PC-9 (cell line): Measurements from ENCODE around the gene MAGI1. TPM values are rescaled to one million over a fixed set of nuclear protein-coding genes. Genes with fewer than 3 reads are reported as not detected.

Source experiments
- BruUV-seq: library from RNA; stranded (reverse); fragments of 400-500 nt; replicated peaks from 2 replicates; lab custom pipeline; 2021; lab: Mats Ljungman, UMichigan
- CTCF ChIA-PET: fragments of 300-600 bp; sonication (Branson Sonifier 250); formaldehyde crosslinking; loops from one replicate; lab custom pipeline; 2022; ENCODE audit warnings: antibody characterized with exemption; lab: Charles Lee
- POLR2A ChIA-PET: fragments of 300-600 bp; sonication (Branson Sonifier 250); formaldehyde crosslinking; loops from one replicate; lab custom pipeline; 2022; ENCODE audit warnings: antibody characterized with exemption; ENCODE audit not compliant: unreplicated experiment; lab: Charles Lee
- DNase-seq, 2 experiments: peaks; one replicate each; pipeline versions ENCODE4 v3.0.0 to v3.0.0-alpha.2; 2015 to 2022; ENCODE audit warnings: mixed read lengths in 1 of 2
- H2AFZ ChIP-seq: fragments of 200-600 bp; sonication (generic); 2 replicates; pipeline ENCODE4 v1.8.1; 2017; ENCODE audit warnings: antibody characterized with exemption
- H3F3A ChIP-seq: fragments of 200-600 bp; sonication (generic); 2 replicates; pipeline ENCODE4 v1.8.1; 2017; ENCODE audit warnings: antibody characterized with exemption, mild to moderate bottlenecking, low read depth; ENCODE audit not compliant: insufficient read depth
- H3K27ac ChIP-seq: fragments of 200-600 bp; sonication (generic); 2 replicates; pipeline ENCODE4 v1.6.1; 2016; ENCODE audit warnings: mixed run types
- H3K27me3 ChIP-seq: fragments of 200-600 bp; sonication (generic); 2 replicates; pipeline ENCODE4 v1.6.1; 2016; ENCODE audit warnings: low read depth, mixed run types; ENCODE audit not compliant: insufficient read depth
- H3K36me3 ChIP-seq: fragments of 200-600 bp; sonication (generic); 2 replicates; pipeline ENCODE4 v1.6.1; 2016; ENCODE audit warnings: low read depth, mixed run types
- H3K4me1 ChIP-seq: fragments of 200-600 bp; sonication (generic); replicated peaks from 2 replicates; pipeline ENCODE4 v1.6.1; 2016; ENCODE audit warnings: mixed run types; ENCODE audit not compliant: insufficient read depth
- H3K4me2 ChIP-seq: fragments of 200-600 bp; sonication (generic); 2 replicates; pipeline ENCODE4 v1.6.1; 2017; ENCODE audit warnings: mixed run types
- H3K4me3 ChIP-seq: fragments of 200-600 bp; sonication (generic); 2 replicates; pipeline ENCODE4 v1.6.1; 2016; ENCODE audit warnings: mixed run types
- H3K79me2 ChIP-seq: fragments of 200-600 bp; sonication (generic); 2 replicates; pipeline ENCODE4 v1.6.1; 2017; ENCODE audit warnings: low read depth, mixed run types
- H3K9me2 ChIP-seq: fragments of 200-600 bp; sonication (generic); 2 replicates; pipeline ENCODE4 v1.8.1; 2017; ENCODE audit warnings: mild to moderate bottlenecking; ENCODE audit not compliant: insufficient read depth
- H3K9me3 ChIP-seq: fragments of 200-600 bp; sonication (generic); 2 replicates; pipeline ENCODE4 v1.8.1; 2016; ENCODE audit warnings: low read depth; ENCODE audit not compliant: insufficient read depth
- H4K20me1 ChIP-seq: fragments of 200-600 bp; sonication (generic); 2 replicates; pipeline ENCODE4 v1.8.1; 2017; ENCODE audit not compliant: insufficient read depth
- EZH2 ChIP-seq: fragments of 200-600 bp; sonication (generic); IDR thresholded peaks from 2 replicates; pipeline ENCODE4 v1.8.0; 2017; ENCODE audit warnings: antibody characterized with exemption, low read depth
- intact Hi-C: fragments of 100-400 bp; cut with micrococcal nuclease; formaldehyde crosslinking; loops from one replicate; pipeline ENCODE4 v1.10.0; 2022; ENCODE audit not compliant: unreplicated experiment
- total RNA-seq: library from RNA; stranded (reverse); gene quantifications from 2 replicates; pipeline ENCODE4 v1.2.3, GENCODE V29; 2021
- TF ChIP-seq, protein P1 (sequence below): fragments of 200-600 bp; sonication (generic); conservative IDR thresholded peaks from 2 replicates; pipeline ENCODE4 v1.6.1; 2017; ENCODE audit warnings: mixed run types, antibody characterized with exemption, mild to moderate bottlenecking, moderate library complexity

MAGI1 gene
- total RNA-seq, 1 experiment from 2014 or later = 23.3 TPM

DNA sequence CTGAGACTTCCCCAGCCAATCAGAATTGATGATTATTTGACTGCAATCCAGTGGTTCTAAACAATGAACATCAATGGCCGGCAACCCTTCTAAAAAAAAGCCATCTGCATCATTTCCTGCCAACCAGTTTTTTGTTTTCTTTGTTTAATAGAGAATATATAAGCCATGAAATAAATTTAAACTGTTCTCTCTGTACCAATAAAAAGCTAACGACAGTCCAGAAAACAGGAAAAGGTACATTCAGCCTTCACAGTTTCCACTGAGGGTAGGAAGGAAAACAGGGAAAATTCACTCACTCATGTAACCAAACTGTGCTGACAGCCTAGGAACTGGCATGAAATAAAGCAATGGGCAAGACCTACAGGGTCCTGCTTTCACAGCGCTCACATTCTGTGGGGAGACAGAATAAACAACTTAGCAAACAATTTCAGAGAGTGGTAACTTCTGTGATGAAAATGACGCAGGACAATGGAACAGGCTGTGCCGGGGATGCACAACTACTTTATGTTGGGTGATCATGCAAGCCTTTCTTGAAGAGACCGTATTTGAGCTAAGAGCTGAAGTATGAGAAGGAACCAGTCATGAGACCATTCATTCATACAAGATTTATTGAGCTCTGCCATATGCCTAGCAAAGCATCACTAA, 630.1 kb downstream of the MAGI1 start:
- Histone ChIP-seq H3K9me3 (no peaks in the 10 kb centered on the region), H3K36me3 (no peaks in the 10 kb centered on the region), H3K27me3 (no peaks in the 10 kb centered on the region), H3K9me2 (no peaks in the 10 kb centered on the region), H2AFZ (no peak overlapping the region), H4K20me1 (no peaks in the 10 kb centered on the region), H3K27ac (no peak overlapping the region), H3K79me2 (no peaks in the 10 kb centered on the region), H3F3A (no peaks in the 10 kb centered on the region), H3K4me1 (no peaks in the 10 kb centered on the region), H3K4me3 (no peak overlapping the region), H3K4me2 (no peak overlapping the region)
- intact Hi-C loops = no loop called here
- no TSS peak for BruUV-seq
- POLR2A ChIA-PET = interaction anchor here (0.6 kb wide), 1 partner anchor 885 kb away, joined by 6 read pairs; no protein-coding TSS in a partner anchor
- TF ChIP-seq, protein P1, sequence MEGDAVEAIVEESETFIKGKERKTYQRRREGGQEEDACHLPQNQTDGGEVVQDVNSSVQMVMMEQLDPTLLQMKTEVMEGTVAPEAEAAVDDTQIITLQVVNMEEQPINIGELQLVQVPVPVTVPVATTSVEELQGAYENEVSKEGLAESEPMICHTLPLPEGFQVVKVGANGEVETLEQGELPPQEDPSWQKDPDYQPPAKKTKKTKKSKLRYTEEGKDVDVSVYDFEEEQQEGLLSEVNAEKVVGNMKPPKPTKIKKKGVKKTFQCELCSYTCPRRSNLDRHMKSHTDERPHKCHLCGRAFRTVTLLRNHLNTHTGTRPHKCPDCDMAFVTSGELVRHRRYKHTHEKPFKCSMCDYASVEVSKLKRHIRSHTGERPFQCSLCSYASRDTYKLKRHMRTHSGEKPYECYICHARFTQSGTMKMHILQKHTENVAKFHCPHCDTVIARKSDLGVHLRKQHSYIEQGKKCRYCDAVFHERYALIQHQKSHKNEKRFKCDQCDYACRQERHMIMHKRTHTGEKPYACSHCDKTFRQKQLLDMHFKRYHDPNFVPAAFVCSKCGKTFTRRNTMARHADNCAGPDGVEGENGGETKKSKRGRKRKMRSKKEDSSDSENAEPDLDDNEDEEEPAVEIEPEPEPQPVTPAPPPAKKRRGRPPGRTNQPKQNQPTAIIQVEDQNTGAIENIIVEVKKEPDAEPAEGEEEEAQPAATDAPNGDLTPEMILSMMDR = no peak
- TF ChIP-seq EZH2 = no peak
- no peak for DNase-seq
- CTCF ChIA-PET = no interaction called here

DNA sequence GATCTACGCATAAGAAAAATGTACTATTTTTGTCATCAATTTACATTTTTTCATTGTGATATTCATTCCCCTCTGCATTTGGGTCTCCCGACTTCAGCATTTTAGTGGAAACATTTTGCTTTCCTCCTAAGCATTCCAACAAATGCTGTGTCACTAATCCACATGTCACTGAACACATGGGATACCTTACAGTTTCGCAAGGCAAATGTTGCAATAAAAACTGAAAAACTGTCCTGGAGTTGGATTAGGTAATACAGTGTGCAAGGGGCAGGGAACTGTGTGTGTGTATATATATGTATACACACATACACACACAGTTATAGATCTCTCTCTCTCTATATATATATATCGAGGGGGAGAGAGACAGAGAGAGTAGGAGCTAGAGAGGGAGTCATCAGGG, 632.2 kb downstream of the MAGI1 start:
- intact Hi-C loops = no loop called here
- DNase-seq = no peak
- no TSS peak for BruUV-seq
- no peak overlapping the region for H3K4me3 ChIP-seq
- TF ChIP-seq, protein P1 = no peak
- no peak for TF ChIP-seq EZH2
- no peaks in the 10 kb centered on the region for H3K9me2 ChIP-seq
- POLR2A ChIA-PET = no interaction called here
- no peak overlapping the region for H3K4me2 ChIP-seq
- no peaks in the 10 kb centered on the region for H3K4me1 ChIP-seq
- no peaks in the 10 kb centered on the region for H3K27me3 ChIP-seq
- no peaks in the 10 kb centered on the region for H3K36me3 ChIP-seq
- CTCF ChIA-PET = no interaction called here
- no peak overlapping the region for H2AFZ ChIP-seq
- no peaks in the 10 kb centered on the region for H3F3A ChIP-seq
- H3K27ac ChIP-seq = no peak overlapping the region
- no peaks in the 10 kb centered on the region for H3K9me3 ChIP-seq
- no peaks in the 10 kb centered on the region for H3K79me2 ChIP-seq
- H4K20me1 ChIP-seq = no peaks in the 10 kb centered on the region

DNA sequence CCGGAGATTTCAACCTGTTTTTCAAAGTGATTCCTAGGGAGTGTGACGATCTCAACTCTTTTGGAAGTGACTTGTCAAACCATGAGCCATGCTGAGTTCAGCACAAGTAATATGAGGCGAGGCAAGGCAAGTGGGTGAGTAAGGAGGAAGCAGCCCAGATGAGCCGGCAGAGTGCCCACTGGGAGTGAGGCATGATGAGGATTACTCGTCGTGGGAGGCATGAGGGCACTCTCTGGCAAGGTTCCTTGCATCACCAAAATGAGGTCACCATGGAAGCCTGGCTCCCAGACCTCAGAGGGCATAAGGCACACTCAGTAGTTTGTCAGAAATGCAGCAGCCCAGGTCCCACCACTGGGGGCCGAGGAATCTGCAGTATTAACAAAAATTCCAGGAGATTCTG, 636.1 kb downstream of the MAGI1 start:
- BruUV-seq = no TSS peak
- H2AFZ ChIP-seq = no peak overlapping the region
- CTCF ChIA-PET = no interaction called here

More for the DNA sequence above, 636.1 kb downstream of the MAGI1 start:
- no peaks in the 10 kb centered on the region for H3K4me1 ChIP-seq
- no peak for TF ChIP-seq EZH2
- TF ChIP-seq, protein P1 = no peak
- no peak overlapping the region for H3K4me3 ChIP-seq
- H4K20me1 ChIP-seq = no peaks in the 10 kb centered on the region
- no peaks in the 10 kb centered on the region for H3F3A ChIP-seq
- POLR2A ChIA-PET = no interaction called here
- H3K79me2 ChIP-seq = no peaks in the 10 kb centered on the region
- intact Hi-C loops = no loop called here
- no peaks in the 10 kb centered on the region; the same call in 1 of the 2 replicates for H3K9me2 ChIP-seq
- no peak overlapping the region for H3K4me2 ChIP-seq
- no peaks in the 10 kb centered on the region for H3K27me3 ChIP-seq
- no peaks in the 10 kb centered on the region for H3K36me3 ChIP-seq
- no peak overlapping the region for H3K27ac ChIP-seq
- H3K9me3 ChIP-seq = no peaks in the 10 kb centered on the region
- peak; percentile 8 to 56 for DNase-seq
